Gastroesophageal sphincter (tissue), 4 donors: ENCODE results near the gene CFDP1. TPM values are rescaled to one million over a fixed set of nuclear protein-coding genes. Genes with fewer than 3 reads are reported as not detected.

Source experiments
- ATAC-seq: fragments of 150-250 bp; one replicate; pipeline ENCODE4 v1.9.1; 2016; ENCODE audit warnings: mild to moderate bottlenecking, moderate library complexity
- H3K27ac ChIP-seq, 4 donors: fragments of 200-600 bp; sonication (generic) in 3 of 4; 1 replicate in 3 of 4; 2 replicates in 1 of 4; pipeline ENCODE4 v1.5.1; 2016 to 2019
- H3K27me3 ChIP-seq: fragments of 200-600 bp; sonication (generic); one replicate; pipeline ENCODE4 v1.5.1; 2019
- H3K36me3 ChIP-seq, 2 donors: fragments of 200-600 bp; sonication (generic); one replicate each; pipeline ENCODE4 v1.5.1; 2019; ENCODE audit warnings: control low read depth in 1 of 2
- H3K4me1 ChIP-seq, 3 donors: fragments of 200-600 bp; sonication (generic); 1 replicate in 2 of 3; 2 replicates in 1 of 3; pipeline ENCODE4 v1.5.1; 2016 to 2019; ENCODE audit warnings: control low read depth in 2 of 3
- H3K4me3 ChIP-seq, 2 donors: fragments of 200-600 bp; sonication (generic); one replicate each; pipeline ENCODE4 v1.5.1; 2019; ENCODE audit warnings: mild to moderate bottlenecking in 1 of 2, moderate library complexity in 1 of 2
- H3K9me3 ChIP-seq, 3 donors: fragments of 200-600 bp; sonication (generic); one replicate each; pipeline ENCODE4 v1.5.1; 2017 to 2019; ENCODE audit warnings: control low read depth in 2 of 3
- CTCF ChIP-seq, 4 experiments: fragments of 200-600 bp in 2 of 4; fragments of 450-650 bp in 2 of 4; sonication (generic) in 1 of 4; IDR thresholded peaks; one replicate each; pipeline ENCODE4 v1.5.1; 2017 to 2019; ENCODE audit warnings: antibody characterized with exemption in 4 of 4, mild to moderate bottlenecking in 2 of 4, moderate library complexity in 2 of 4
- EP300 ChIP-seq: sonication (generic); formaldehyde crosslinking; IDR thresholded peaks from one replicate; pipeline ENCODE4 v1.6.1; 2017; ENCODE audit warnings: antibody characterized with exemption, mild to moderate bottlenecking
- POLR2A ChIP-seq, 2 donors: fragments of 450-650 bp; IDR thresholded peaks; one replicate each; pipeline ENCODE4 v1.6.1; 2017; ENCODE audit warnings: antibody characterized with exemption in 2 of 2, mild to moderate bottlenecking in 2 of 2, moderate library complexity in 1 of 2
- POLR2AphosphoS5 ChIP-seq: sonication (generic); formaldehyde crosslinking; IDR thresholded peaks from one replicate; pipeline ENCODE4 v1.6.1; 2017; ENCODE audit warnings: antibody characterized with exemption
- WGBS, 2 donors: methylation state at CpG; one replicate each; pipeline ENCODE4 v1.1.5; 2018; ENCODE audit warnings: low coverage in 1 of 2; 5-methylcytosine and 5-hydroxymethylcytosine counted together
- total RNA-seq, 4 donors: library from RNA; depleted of rRNA; stranded (reverse); fragments of >200 nt; gene quantifications; one replicate each; pipeline ENCODE4 v1.1.0, GENCODE V29; 2016

CFDP1 gene
- total RNA-seq, 4 donors from 2014 or later = 45.1 to 70.0 (median 50.0) TPM

GRCh38 chr16:75340741-75341491, 92.4 kb downstream of the CFDP1 start:
- Histone ChIP-seq H3K9me3 (no peaks in the 10 kb centered on the region), H3K4me1 (peaks cover 9 to 34% (median 17%) of the 10 kb centered on the region in 3 donors), H3K27me3 (no peaks in the 10 kb centered on the region), H3K36me3 (no peaks in the 10 kb centered on the region), H3K4me3 (no peak overlapping the region), H3K27ac (peak overlapping the region in 2 of 4 donors; percentile 36 to 50)
- TF ChIP-seq CTCF (IDR thresholded peaks at IDR 0.05) (no peak), POLR2A (IDR thresholded peaks at IDR 0.05) (no peak), POLR2AphosphoS5 (peak; percentile 23)
- WGBS, 2 donors = 65 to 69% methylated on average over 2 of the region's 2 CpGs
- ATAC-seq = peak; percentile 31

- WGBS, 2 donors = 88 to 90% methylated on average over 2 to 5 of the region's 6 CpGs
- no peak for TF ChIP-seq CTCF (IDR thresholded peaks at IDR 0.05)
- TF ChIP-seq POLR2A (IDR thresholded peaks at IDR 0.05) = no peak
- TF ChIP-seq EP300 = no peak
- no peak for TF ChIP-seq POLR2AphosphoS5
Observed at GRCh38 chr16:75337430-75337829, 95.9 kb downstream of the CFDP1 start.

GRCh38 chr16:75336521-75336920, 96.8 kb downstream of the CFDP1 start:
- H3K9me3 ChIP-seq = no peaks in the 10 kb centered on the region
- ATAC-seq = no peak
- H3K27ac ChIP-seq = no peak overlapping the region
- H3K27me3 ChIP-seq = no peaks in the 10 kb centered on the region
- no peaks in the 10 kb centered on the region for H3K36me3 ChIP-seq
- H3K4me1 ChIP-seq = peaks cover under 1 to 15% (median 4%) of the 10 kb centered on the region in 3 donors
- H3K4me3 ChIP-seq = no peak overlapping the region
- whole genome bisulfite sequencing, 2 donors = 97 to 100% methylated on average over 2 of the region's 2 CpGs
- TF ChIP-seq CTCF (IDR thresholded peaks at IDR 0.05) (no peak), EP300 (no peak), POLR2A (IDR thresholded peaks at IDR 0.05) (no peak), POLR2AphosphoS5 (no peak)

More at GRCh38 chr16:75337430-75337829, 95.9 kb downstream of the CFDP1 start:
- no peaks in the 10 kb centered on the region for H3K36me3 ChIP-seq
- peaks cover 9 to 24% (median 13%) of the 10 kb centered on the region in 3 donors for H3K4me1 ChIP-seq
- no peak for ATAC-seq
- H3K9me3 ChIP-seq = no peaks in the 10 kb centered on the region
- no peak overlapping the region for H3K4me3 ChIP-seq
- H3K27me3 ChIP-seq = no peaks in the 10 kb centered on the region
- H3K27ac ChIP-seq = no peak overlapping the region

- ATAC-seq = no peak
- WGBS, 2 donors = 43 to 59% methylated on average over 2 of the region's 2 CpGs
- TF ChIP-seq CTCF (IDR thresholded peaks at IDR 0.05) = no peak
- TF ChIP-seq EP300 = no peak
- no peak for TF ChIP-seq POLR2AphosphoS5
- no peak for TF ChIP-seq POLR2A (IDR thresholded peaks at IDR 0.05)
- no peak overlapping the region for H3K4me3 ChIP-seq
- H3K4me1 ChIP-seq = no peaks in the 10 kb centered on the region
- peaks cover 0 to 4% of the 10 kb centered on the region in 2 donors for H3K36me3 ChIP-seq
- no peaks in the 10 kb centered on the region for H3K27me3 ChIP-seq
- no peaks in the 10 kb centered on the region for H3K9me3 ChIP-seq
- H3K27ac ChIP-seq = no peak overlapping the region
Observed at GRCh38 chr16:75333721-75334163, 99.6 kb downstream of the CFDP1 start.

- H3K4me1 ChIP-seq = no peaks in the 10 kb centered on the region
Observed at GRCh38 chr16:75329943-75330342, 103.4 kb downstream of the CFDP1 start.

More at GRCh38 chr16:75329943-75330342, 103.4 kb downstream of the CFDP1 start:
- no peak overlapping the region for H3K4me3 ChIP-seq
- no peak for TF ChIP-seq EP300
- no peak for TF ChIP-seq POLR2AphosphoS5
- no peak for TF ChIP-seq POLR2A (IDR thresholded peaks at IDR 0.05)
- no peak for TF ChIP-seq CTCF (IDR thresholded peaks at IDR 0.05)
- no peak for ATAC-seq
- no peaks in the 10 kb centered on the region for H3K27me3 ChIP-seq
- WGBS, 2 donors = 71 to 73% methylated on average over 2 to 3 of the region's 4 CpGs
- H3K36me3 ChIP-seq = peaks cover 0 to 4% of the 10 kb centered on the region in 2 donors
- H3K9me3 ChIP-seq = no peaks in the 10 kb centered on the region
- H3K27ac ChIP-seq = no peak overlapping the region
